ENCODE results near the gene VASH2. TPM values are rescaled to one million over a fixed set of nuclear protein-coding genes. Genes with fewer than 3 reads are reported as not detected.

VASH2 gene
- total and polyA plus RNA-seq, 12 donors, result 0.37 to 1.2 (median 0.73) TPM

- 85 to 86% methylated on average over 7 of the region's 7 CpGs for WGBS, 2 donors
- TF ChIP-seq CTCF (IDR thresholded peaks at IDR 0.05), result no peak
- ATAC-seq, result no peak
These were observed 14.9 kb upstream of the VASH2 start for GRCh38 chr1:212935387-212935981.

GRCh38 chr1:212937034-212937433 is 13.3 kb upstream of the VASH2 start:
- intact Hi-C loops (cut with DNase I), result no loop called here
- H3K4me3 ChIP-seq, result no peak overlapping the region
- 94 to 95% methylated on average over 3 of the region's 3 CpGs for WGBS, 2 donors
- H3K27me3 ChIP-seq, result peaks cover 0 to 7% (median 0%) of the 10 kb centered on the region in 7 donors
- no peaks in the 10 kb centered on the region for H3K4me1 ChIP-seq
- no peak for ATAC-seq
- TF ChIP-seq CTCF (IDR thresholded peaks at IDR 0.05), result no peak
- DNase-seq, result no peak
- peaks cover 0 to 27% (median 11%) of the 10 kb centered on the region in 11 donors for H3K9me3 ChIP-seq
- no peaks in the 10 kb centered on the region for H3K36me3 ChIP-seq
- H3K27ac ChIP-seq, result no peak overlapping the region

More at GRCh38 chr1:212935387-212935981, 14.9 kb upstream of the VASH2 start:
- H3K4me3 ChIP-seq, result no peak overlapping the region
- peaks cover 0 to 15% (median 6%) of the 10 kb centered on the region in 11 donors for H3K9me3 ChIP-seq
- intact Hi-C loops (cut with DNase I), result no loop called here
- H3K27ac ChIP-seq, result no peak overlapping the region
- no peaks in the 10 kb centered on the region for H3K4me1 ChIP-seq
- no peaks in the 10 kb centered on the region for H3K36me3 ChIP-seq
- DNase-seq, result no peak
- H3K27me3 ChIP-seq, result peaks cover 0 to 7% (median 0%) of the 10 kb centered on the region in 7 donors

- TF ChIP-seq CTCF (IDR thresholded peaks at IDR 0.05), result no peak
- intact Hi-C loops (cut with DNase I), result no loop called here
- Histone ChIP-seq H3K4me3 (no peak overlapping the region), H3K4me1 (no peaks in the 10 kb centered on the region), H3K27ac (no peak overlapping the region), H3K36me3 (no peaks in the 10 kb centered on the region), H3K9me3 (peaks cover 0 to 27% (median 11%) of the 10 kb centered on the region in 11 donors), H3K27me3 (peaks cover 0 to 7% (median 0%) of the 10 kb centered on the region in 7 donors)
- 88 to 93% methylated on average over 6 of the region's 6 CpGs for WGBS, 2 donors
- no peak for ATAC-seq
- DNase-seq, result no peak
These were observed 11.5 kb upstream of the VASH2 start for GRCh38 chr1:212938846-212939245.

- Histone ChIP-seq H3K4me1 (no peaks in the 10 kb centered on the region), H3K27me3 (no peaks in the 10 kb centered on the region), H3K9me3 (peaks cover 0 to 27% (median 11%) of the 10 kb centered on the region in 11 donors), H3K27ac (no peak overlapping the region), H3K4me3 (no peak overlapping the region), H3K36me3 (no peaks in the 10 kb centered on the region)
- TF ChIP-seq CTCF (IDR thresholded peaks at IDR 0.05), result no peak
- intact Hi-C loops (cut with DNase I), result no loop called here
- DNase-seq (no peak), ATAC-seq (no peak)
- 71 to 73% methylated on average over 1 of the region's 1 CpG for WGBS, 2 donors
These were observed 8.9 kb upstream of the VASH2 start for GRCh38 chr1:212941452-212941851.

Data from heart right ventricle (tissue), 16 donors.